ENCODE results near the gene SIGLEC7. TPM values are rescaled to one million over a fixed set of nuclear protein-coding genes. Genes with fewer than 3 reads are reported as not detected.
A peak's percentile ranks its signal among the peaks of the same experiment; 100 is the strongest.

SIGLEC7 gene
- total and polyA plus RNA-seq, 4 donors = 2.1 to 29.3 (median 9.8) TPM

DNA sequence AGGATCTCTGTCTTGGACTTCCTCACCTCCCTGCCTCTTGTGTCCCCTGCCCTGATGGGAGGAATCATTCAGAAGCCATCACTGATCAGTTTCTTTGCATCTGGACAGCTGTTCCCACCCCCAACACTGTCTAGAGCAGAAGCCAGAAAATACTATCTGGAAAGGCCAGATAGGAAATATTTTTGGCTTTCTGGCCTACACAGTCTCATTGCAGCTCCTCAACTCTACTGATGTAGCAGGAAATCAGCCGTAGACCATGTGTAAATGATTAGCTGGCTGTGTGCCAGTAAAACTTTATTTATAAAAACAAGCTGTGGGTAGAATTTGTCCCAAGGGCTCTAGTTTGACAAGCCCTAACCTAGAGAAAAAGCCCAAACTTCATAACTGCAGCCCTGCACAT, 5.6 kb downstream of the SIGLEC7 start:
- Histone ChIP-seq H3K4me1 (ENCODE audit: control insufficient read depth in 5 of 5, insufficient read depth in 5 of 5, low read length in 5 of 5) (no peaks in the 10 kb centered on the region), H3K4me3 (no peak overlapping the region), H3K9ac (ENCODE audit: insufficient read depth in 1 of 2, low read length in 2 of 2) (no peak overlapping the region), H3K9me3 (ENCODE audit: control insufficient read depth in 4 of 4, insufficient read depth in 3 of 4, low read length in 3 of 4) (peaks cover 0 to 5% (median 0%) of the 10 kb centered on the region in 4 donors), H3K36me3 (ENCODE audit: control insufficient read depth in 4 of 4, insufficient read depth in 4 of 4, low read length in 4 of 4) (no peaks in the 10 kb centered on the region), H3K27ac (ENCODE audit: low read depth in 1 of 2, low read length in 1 of 2) (no peak overlapping the region), H3K27me3 (ENCODE audit: control insufficient read depth in 3 of 3, insufficient read depth in 3 of 3, low read length in 2 of 3) (no peaks in the 10 kb centered on the region)
- TF ChIP-seq, protein P1, sequence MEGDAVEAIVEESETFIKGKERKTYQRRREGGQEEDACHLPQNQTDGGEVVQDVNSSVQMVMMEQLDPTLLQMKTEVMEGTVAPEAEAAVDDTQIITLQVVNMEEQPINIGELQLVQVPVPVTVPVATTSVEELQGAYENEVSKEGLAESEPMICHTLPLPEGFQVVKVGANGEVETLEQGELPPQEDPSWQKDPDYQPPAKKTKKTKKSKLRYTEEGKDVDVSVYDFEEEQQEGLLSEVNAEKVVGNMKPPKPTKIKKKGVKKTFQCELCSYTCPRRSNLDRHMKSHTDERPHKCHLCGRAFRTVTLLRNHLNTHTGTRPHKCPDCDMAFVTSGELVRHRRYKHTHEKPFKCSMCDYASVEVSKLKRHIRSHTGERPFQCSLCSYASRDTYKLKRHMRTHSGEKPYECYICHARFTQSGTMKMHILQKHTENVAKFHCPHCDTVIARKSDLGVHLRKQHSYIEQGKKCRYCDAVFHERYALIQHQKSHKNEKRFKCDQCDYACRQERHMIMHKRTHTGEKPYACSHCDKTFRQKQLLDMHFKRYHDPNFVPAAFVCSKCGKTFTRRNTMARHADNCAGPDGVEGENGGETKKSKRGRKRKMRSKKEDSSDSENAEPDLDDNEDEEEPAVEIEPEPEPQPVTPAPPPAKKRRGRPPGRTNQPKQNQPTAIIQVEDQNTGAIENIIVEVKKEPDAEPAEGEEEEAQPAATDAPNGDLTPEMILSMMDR (IDR thresholded peaks at IDR 0.05; ENCODE audit: control extremely low read depth, extremely low read depth) = no peak
- 45 to 48% methylated on average over 1 of the region's 1 CpG for WGBS, 2 donors
- peak in 2 of 3 donors; percentile 58 for DNase-seq
- ATAC-seq (ENCODE audit: insufficient read depth, low FRiP score) = no peak

DNA sequence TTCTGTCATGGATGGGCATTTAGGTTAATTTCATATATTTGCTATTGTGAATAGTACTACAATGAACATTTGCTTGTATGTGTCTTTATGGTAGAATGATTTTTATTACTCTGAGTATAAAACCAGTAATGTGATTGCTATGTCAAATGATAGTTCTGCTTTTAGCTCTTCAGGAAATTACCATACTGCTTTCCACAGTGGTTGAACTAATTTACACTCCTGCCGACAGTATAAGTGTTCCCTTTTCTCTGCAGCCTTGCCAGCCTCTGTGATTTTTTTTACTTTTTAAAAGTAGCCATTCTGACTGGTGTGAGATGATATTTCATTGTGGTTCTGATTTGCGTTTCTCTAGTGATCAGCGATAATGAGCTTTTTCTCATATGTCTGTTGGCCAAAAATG, 6.5 kb downstream of the SIGLEC7 start:
- Histone ChIP-seq H3K4me1 (ENCODE audit: control insufficient read depth in 5 of 5, insufficient read depth in 5 of 5, low read length in 5 of 5) (no peaks in the 10 kb centered on the region), H3K36me3 (ENCODE audit: control insufficient read depth in 4 of 4, insufficient read depth in 4 of 4, low read length in 4 of 4) (no peaks in the 10 kb centered on the region), H3K27me3 (ENCODE audit: control insufficient read depth in 3 of 3, insufficient read depth in 3 of 3, low read length in 2 of 3) (no peaks in the 10 kb centered on the region), H3K9ac (ENCODE audit: insufficient read depth in 1 of 2, low read length in 2 of 2) (no peak overlapping the region), H3K27ac (ENCODE audit: low read depth in 1 of 2, low read length in 1 of 2) (no peak overlapping the region), H3K4me3 (no peak overlapping the region), H3K9me3 (ENCODE audit: control insufficient read depth in 4 of 4, insufficient read depth in 3 of 4, low read length in 3 of 4) (peaks cover 0 to 5% (median 0%) of the 10 kb centered on the region in 4 donors)
- ATAC-seq (ENCODE audit: insufficient read depth, low FRiP score) = no peak
- TF ChIP-seq, protein P1 (IDR thresholded peaks at IDR 0.05; ENCODE audit: control extremely low read depth, extremely low read depth) = no peak
- 28 to 65% methylated on average over 3 of the region's 3 CpGs for WGBS, 2 donors
- DNase-seq = no peak

GRCh38 chr19:51150627-51151026, 8.5 kb downstream of the SIGLEC7 start:
- 76 to 77% methylated on average over 3 of the region's 3 CpGs for WGBS, 2 donors
- H3K27ac ChIP-seq (ENCODE audit: low read depth in 1 of 2, low read length in 1 of 2) = no peak overlapping the region
- TF ChIP-seq, protein P1 (IDR thresholded peaks at IDR 0.05; ENCODE audit: control extremely low read depth, extremely low read depth) = no peak

GRCh38 chr19:51156710-51157109, 14.6 kb downstream of the SIGLEC7 start:
- Histone ChIP-seq H3K27ac (ENCODE audit: low read depth in 1 of 2, low read length in 1 of 2) (no peak overlapping the region), H3K9ac (ENCODE audit: insufficient read depth in 1 of 2, low read length in 2 of 2) (no peak overlapping the region), H3K36me3 (ENCODE audit: control insufficient read depth in 4 of 4, insufficient read depth in 4 of 4, low read length in 4 of 4) (no peaks in the 10 kb centered on the region), H3K4me1 (ENCODE audit: control insufficient read depth in 5 of 5, insufficient read depth in 5 of 5, low read length in 5 of 5) (peaks cover 0 to 3% (median 0%) of the 10 kb centered on the region in 5 donors), H3K4me3 (no peak overlapping the region), H3K27me3 (ENCODE audit: control insufficient read depth in 3 of 3, insufficient read depth in 3 of 3, low read length in 2 of 3) (no peaks in the 10 kb centered on the region), H3K9me3 (ENCODE audit: control insufficient read depth in 4 of 4, insufficient read depth in 3 of 4, low read length in 3 of 4) (peaks cover 0 to 4% (median 0%) of the 10 kb centered on the region in 4 donors)
- WGBS, 2 donors = 57 to 79% methylated on average over 2 of the region's 2 CpGs
- ATAC-seq (ENCODE audit: insufficient read depth, low FRiP score) (no peak), DNase-seq (no peak)
- TF ChIP-seq, protein P1 (IDR thresholded peaks at IDR 0.05; ENCODE audit: control extremely low read depth, extremely low read depth) = no peak

More at GRCh38 chr19:51150627-51151026, 8.5 kb downstream of the SIGLEC7 start:
- Histone ChIP-seq H3K4me1 (ENCODE audit: control insufficient read depth in 5 of 5, insufficient read depth in 5 of 5, low read length in 5 of 5) (no peaks in the 10 kb centered on the region), H3K36me3 (ENCODE audit: control insufficient read depth in 4 of 4, insufficient read depth in 4 of 4, low read length in 4 of 4) (no peaks in the 10 kb centered on the region), H3K4me3 (no peak overlapping the region), H3K27me3 (ENCODE audit: control insufficient read depth in 3 of 3, insufficient read depth in 3 of 3, low read length in 2 of 3) (no peaks in the 10 kb centered on the region), H3K9ac (ENCODE audit: insufficient read depth in 1 of 2, low read length in 2 of 2) (no peak overlapping the region), H3K9me3 (ENCODE audit: control insufficient read depth in 4 of 4, insufficient read depth in 3 of 4, low read length in 3 of 4) (peaks cover 0 to 3% (median 0%) of the 10 kb centered on the region in 4 donors)
- ATAC-seq (ENCODE audit: insufficient read depth, low FRiP score) (no peak), DNase-seq (no peak)

Measured in lung (tissue), 12 donors.